ENCODE results near the gene IER3IP1. TPM values are rescaled to one million over a fixed set of nuclear protein-coding genes. Genes with fewer than 3 reads are reported as not detected.
"Not testable (repeated sequence)": the region's sequence is repeated elsewhere in the genome, so short reads cannot be mapped to it uniquely, and the experiment has no call there.

IER3IP1 gene
- total RNA-seq, 1 donor from 2014 or later = 27.5 TPM

GRCh38 chr18:47191961-47192360, 15.8 kb upstream of the IER3IP1 start:
- no peak overlapping the region for H3K4me3 ChIP-seq (ENCODE audit: low read depth, low read length)
- TF ChIP-seq CTCF (conservative IDR thresholded peaks at IDR 0.05; ENCODE audit: low read depth, low read length) = peak; percentile 32
- peak; percentile 35 for DNase-seq (ENCODE audit: low read depth)

- DNase-seq (ENCODE audit: low read depth) = no peak
- H3K4me3 ChIP-seq (ENCODE audit: low read depth, low read length) = no peak overlapping the region
Observed at GRCh38 chr18:47187721-47188120, 11.6 kb upstream of the IER3IP1 start.

GRCh38 chr18:47184419-47185050, 8.4 kb upstream of the IER3IP1 start:
- DNase-seq (ENCODE audit: low read depth) = no peak
- TF ChIP-seq CTCF (conservative IDR thresholded peaks at IDR 0.05; ENCODE audit: low read depth, low read length) = no peak
- no peak overlapping the region for H3K4me3 ChIP-seq (ENCODE audit: low read depth, low read length)

More at GRCh38 chr18:47187721-47188120, 11.6 kb upstream of the IER3IP1 start:
- no peak for TF ChIP-seq CTCF (conservative IDR thresholded peaks at IDR 0.05; ENCODE audit: low read depth, low read length)

GRCh38 chr18:47182156-47182555, 6.0 kb upstream of the IER3IP1 start:
- H3K4me3 ChIP-seq (ENCODE audit: low read depth, low read length); DNase-seq (ENCODE audit: low read depth): not testable (repeated sequence)

GRCh38 chr18:47180765-47181164, 4.6 kb upstream of the IER3IP1 start:
- no peak overlapping the region for H3K4me3 ChIP-seq (ENCODE audit: low read depth, low read length)
- no peak for TF ChIP-seq CTCF (conservative IDR thresholded peaks at IDR 0.05; ENCODE audit: low read depth, low read length)
- no peak for DNase-seq (ENCODE audit: low read depth)

GRCh38 chr18:47179520-47179919, 3.4 kb upstream of the IER3IP1 start:
- no peak overlapping the region for H3K4me3 ChIP-seq (ENCODE audit: low read depth, low read length)
- no peak for DNase-seq (ENCODE audit: low read depth)
- TF ChIP-seq CTCF (conservative IDR thresholded peaks at IDR 0.05; ENCODE audit: low read depth, low read length) = no peak

GRCh38 chr18:47175283-47175897, 774 bp downstream of the IER3IP1 start:
- DNase-seq (ENCODE audit: low read depth) = no peak
- peak overlapping the region; percentile 98 for H3K4me3 ChIP-seq (ENCODE audit: low read depth, low read length)
- no peak for TF ChIP-seq CTCF (conservative IDR thresholded peaks at IDR 0.05; ENCODE audit: low read depth, low read length)

Data from epithelial cell of proximal tubule (primary cell).